GM21390 (cell line): ENCODE measurements around the gene PPFIA2.

Experiments used
- ATAC-seq: cut with Tn5 transposase; IDR thresholded peaks from one replicate; pipeline ENCODE4 v1.9.1; 2021; ENCODE audit not compliant: unreplicated experiment

Gene PPFIA2

DNA sequence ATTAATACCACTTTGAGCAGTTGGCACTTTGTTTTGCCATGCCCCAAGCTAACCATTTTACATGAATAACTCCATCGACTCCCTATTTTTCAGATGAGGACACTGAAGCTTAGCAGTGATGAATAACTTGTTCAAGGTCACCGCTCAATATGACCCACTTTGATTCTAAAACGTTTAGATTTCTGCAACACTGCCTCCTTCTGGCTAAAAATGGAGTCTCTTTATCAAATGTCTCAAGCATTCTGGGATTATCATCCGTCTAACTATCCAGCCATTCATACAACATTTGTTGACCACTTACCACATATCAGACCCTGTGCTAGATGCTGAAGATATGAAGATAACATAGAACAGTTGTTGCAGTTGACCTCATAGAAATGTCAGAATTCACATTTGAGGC lies 298.0 kb downstream of the PPFIA2 start:
- no peak for ATAC-seq

- ATAC-seq = peak; percentile 69
Measured at GRCh38 chr12:81450920-81451739, 308.0 kb downstream of the PPFIA2 start.

DNA sequence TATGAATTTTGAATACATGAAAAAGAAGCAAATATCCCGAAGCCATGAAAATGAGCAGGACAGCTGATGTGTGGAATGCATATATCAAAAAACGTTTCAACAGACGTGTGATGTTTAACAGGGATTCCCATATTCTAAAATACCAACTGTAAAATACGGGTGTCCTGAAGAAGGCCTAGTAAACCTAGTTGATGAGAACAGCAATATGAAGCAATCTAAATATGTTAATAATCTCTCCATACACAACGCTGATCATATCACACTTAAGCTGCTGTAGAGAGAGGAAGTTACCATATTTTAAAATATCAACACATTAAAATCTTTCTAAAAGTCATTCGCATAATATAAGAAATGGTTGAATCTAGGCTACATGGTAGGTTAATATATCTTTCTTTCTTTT lies 317.5 kb downstream of the PPFIA2 start:
- ATAC-seq = no peak

GRCh38 chr12:81440001-81440400 lies 319.1 kb downstream of the PPFIA2 start:
- ATAC-seq = no peak

- ATAC-seq = no peak
Measured at GRCh38 chr12:81439344-81439743, 319.8 kb downstream of the PPFIA2 start.

GRCh38 chr12:81417056-81417455 lies 342.1 kb downstream of the PPFIA2 start:
- ATAC-seq = no peak

GRCh38 chr12:81416571-81416970 lies 342.6 kb downstream of the PPFIA2 start:
- ATAC-seq = no peak

DNA sequence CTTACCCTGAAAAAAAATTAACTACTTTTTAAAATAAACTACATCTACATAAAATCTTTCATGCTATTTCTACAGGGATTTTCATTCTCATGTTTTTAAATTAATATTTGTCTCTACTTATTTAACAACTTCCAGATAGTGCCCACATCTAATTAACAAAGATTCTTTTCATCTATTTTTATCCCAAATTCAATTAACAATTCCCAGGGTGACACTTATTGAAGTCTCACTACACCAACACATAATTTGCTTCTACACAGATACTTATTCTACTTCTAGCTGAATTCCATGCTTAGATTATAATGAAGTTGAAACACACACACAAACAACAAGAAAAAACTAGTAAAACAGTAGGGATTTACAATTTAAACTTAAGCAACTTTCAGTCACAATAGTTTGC lies 344.7 kb downstream of the PPFIA2 start:
- ATAC-seq = no peak

DNA sequence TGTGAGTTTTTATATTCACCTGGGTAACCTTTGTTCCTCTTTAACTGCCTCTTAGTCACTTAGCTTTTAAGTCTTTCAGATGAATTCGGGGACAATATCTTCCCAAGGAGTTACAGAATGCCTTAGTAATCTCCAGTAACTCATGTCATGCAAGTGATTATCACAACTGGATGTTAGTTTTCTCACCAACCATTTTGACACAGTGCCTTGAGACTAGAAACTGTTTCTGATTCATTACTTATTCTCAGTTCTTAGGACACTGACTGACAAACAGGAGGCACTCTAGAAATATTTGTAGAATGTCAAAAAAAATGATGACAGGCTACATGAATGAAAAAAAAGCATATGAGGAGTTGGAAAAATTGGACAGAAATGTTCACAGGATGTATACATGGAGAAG lies 346.2 kb downstream of the PPFIA2 start:
- ATAC-seq = no peak

- no peak for ATAC-seq
Measured at GRCh38 chr12:81403348-81403747, 355.8 kb downstream of the PPFIA2 start.

- no peak for ATAC-seq
Measured at GRCh38 chr12:81401241-81401640, 357.9 kb downstream of the PPFIA2 start.

DNA sequence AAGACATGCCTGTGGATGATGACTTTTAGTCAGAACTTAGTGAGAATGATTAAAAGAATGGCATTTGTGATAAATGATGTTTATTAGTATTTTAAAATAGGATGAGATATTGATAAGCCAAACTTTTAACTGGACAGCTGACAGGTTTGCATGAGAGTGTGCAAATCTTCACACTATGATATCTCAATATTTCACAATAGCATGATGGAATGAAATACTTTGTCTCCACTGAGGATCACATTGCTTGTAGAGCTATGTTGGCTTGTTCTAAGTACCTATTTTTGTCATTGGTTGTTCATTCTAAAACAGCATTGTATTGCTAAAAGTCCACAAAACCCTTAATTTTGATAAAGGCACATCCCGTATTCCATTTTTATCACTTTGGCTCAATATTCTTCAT lies 359.1 kb downstream of the PPFIA2 start:
- ATAC-seq = no peak

GRCh38 chr12:81395431-81395830 lies 363.7 kb downstream of the PPFIA2 start:
- no peak for ATAC-seq

DNA sequence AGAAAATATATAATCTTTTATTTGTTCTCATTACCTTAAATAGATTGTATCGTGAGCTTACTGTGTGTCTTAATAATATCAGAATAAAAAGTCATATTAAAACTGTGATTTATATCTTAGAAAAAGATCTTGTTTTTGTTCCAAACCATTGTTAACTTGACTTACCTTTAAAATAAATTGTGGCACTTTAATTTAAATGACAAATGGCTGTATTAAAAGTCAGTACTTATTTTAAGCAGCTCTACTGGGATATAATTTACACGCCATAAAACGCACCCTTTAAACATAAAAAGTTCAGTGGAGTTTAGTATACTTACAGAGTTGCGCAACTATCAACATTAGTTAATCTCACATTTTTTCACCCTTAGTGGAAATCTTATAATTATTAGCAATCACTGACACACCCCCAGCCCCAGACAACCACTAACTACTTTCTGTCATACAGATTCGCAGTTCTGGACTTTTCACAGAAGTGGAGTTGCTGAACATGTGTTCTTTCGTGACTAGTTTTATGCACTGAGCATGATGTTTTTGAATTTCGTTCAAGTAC lies 369.5 kb downstream of the PPFIA2 start:
- ATAC-seq = no peak

DNA sequence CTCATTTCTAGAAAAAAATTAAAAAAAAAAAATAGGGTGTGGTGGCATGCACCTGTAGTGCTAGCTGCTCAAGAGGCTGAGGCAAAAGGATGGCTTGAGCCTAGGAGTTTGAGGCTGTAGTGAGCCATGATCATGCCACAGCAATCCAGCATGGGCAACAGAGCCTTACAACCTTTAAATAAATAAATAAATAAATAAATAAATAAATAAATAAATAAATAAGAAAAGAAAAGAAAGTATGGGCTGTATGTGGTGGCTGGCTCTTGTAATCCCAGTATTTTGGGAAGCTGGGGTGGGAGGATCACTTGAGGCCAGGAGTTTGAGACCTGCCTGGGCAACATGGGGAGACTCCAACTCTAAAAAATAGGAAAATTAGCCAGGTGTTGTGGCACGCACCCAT lies 373.0 kb downstream of the PPFIA2 start:
- no peak for ATAC-seq

- no peak for ATAC-seq
Measured at GRCh38 chr12:81381951-81382350, 377.2 kb downstream of the PPFIA2 start.

- no peak for ATAC-seq
Measured at GRCh38 chr12:81378601-81379285, 380.4 kb downstream of the PPFIA2 start.

GRCh38 chr12:81377771-81378170 lies 381.4 kb downstream of the PPFIA2 start:
- ATAC-seq = no peak

GRCh38 chr12:81375969-81376368 lies 383.2 kb downstream of the PPFIA2 start:
- no peak for ATAC-seq

- no peak for ATAC-seq
Measured at GRCh38 chr12:81370456-81370855, 388.7 kb downstream of the PPFIA2 start.

GRCh38 chr12:81369175-81369574 lies 390.0 kb downstream of the PPFIA2 start:
- no peak for ATAC-seq

DNA sequence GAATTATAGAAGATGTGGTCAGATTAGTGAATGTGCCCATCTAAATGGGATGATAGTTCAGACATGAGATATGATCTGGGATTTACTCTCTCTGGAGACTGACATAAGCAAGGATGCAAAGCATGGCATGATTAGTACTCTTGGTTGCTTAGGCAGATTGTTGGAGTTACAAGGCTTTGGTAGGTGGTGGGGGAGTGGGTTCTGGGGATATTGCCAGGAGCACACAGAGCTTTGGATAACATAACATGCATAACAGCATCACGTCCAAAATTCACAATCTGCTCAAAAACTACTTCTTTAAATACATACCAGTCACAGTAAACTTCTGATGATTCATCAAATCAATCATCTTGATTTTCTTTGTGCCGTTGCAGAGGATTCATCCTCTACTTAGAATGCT lies 393.9 kb downstream of the PPFIA2 start:
- ATAC-seq = no peak
